ENCODE data around the gene RPS21.

Gene RPS21

GRCh38 chr20:62410746-62411478, 24.0 kb downstream of the RPS21 start:
- H4K91ac ChIP-seq (ENCODE audit: low read length): no peak overlapping the region
- H3K23ac ChIP-seq (ENCODE audit: low read length in 2 of 2): peak overlapping the region in 1 of 2 experiments; percentile 46
- peaks cover 6% of the 10 kb centered on the region for H3K79me1 ChIP-seq (replicated peaks; ENCODE audit: low read length, poor library complexity, severe bottlenecking)
- no peak overlapping the region for H2AFZ ChIP-seq (ENCODE audit: low read depth, low read length)
- no peak overlapping the region for H3K9ac ChIP-seq (ENCODE audit: low read length)
- no peak overlapping the region for H2BK120ac ChIP-seq (ENCODE audit: low read depth, low read length)
- no peak overlapping the region for H3K4me3 ChIP-seq (ENCODE audit: insufficient read depth in 1 of 2, low read depth in 1 of 2, low read length in 2 of 2)
- peaks cover 10 to 54% of the 10 kb centered on the region in 2 experiments for H3K27me3 ChIP-seq (ENCODE audit: control insufficient read depth in 1 of 2, insufficient read depth in 1 of 2, low read length in 2 of 2)
- no peaks in the 10 kb centered on the region for H3K9me3 ChIP-seq (ENCODE audit: control insufficient read depth, low read length)
- H3K36me3 ChIP-seq (ENCODE audit: control insufficient read depth in 1 of 2, insufficient read depth in 2 of 2, low read depth in 1 of 2, low read length in 2 of 2): no peaks in the 10 kb centered on the region
- H2BK15ac ChIP-seq (ENCODE audit: low read depth, poor library complexity, severe bottlenecking): no peak overlapping the region
- H3K18ac ChIP-seq (ENCODE audit: low read depth in 1 of 2, low read length in 2 of 2): no peak overlapping the region
- H4K8ac ChIP-seq (ENCODE audit: low read length): no peak overlapping the region
- no peak overlapping the region for H2BK12ac ChIP-seq (ENCODE audit: low read length in 2 of 2)
- H3K4me1 ChIP-seq (ENCODE audit: control insufficient read depth, insufficient read depth, low read depth, low read length): peaks cover 30% of the 10 kb centered on the region
- 81% methylated on average over 19 of the region's 19 CpGs for WGBS
- no peak overlapping the region for H3K14ac ChIP-seq (ENCODE audit: low read length in 2 of 2)
- H3K4me2 ChIP-seq (ENCODE audit: low read length, poor library complexity, severe bottlenecking): no peak overlapping the region
- no peak overlapping the region for H3K27ac ChIP-seq (ENCODE audit: low read length, poor library complexity, severe bottlenecking)
- H2BK5ac ChIP-seq (ENCODE audit: low read depth, low read length, poor library complexity, severe bottlenecking): no peak overlapping the region
- DNase-seq: no peak
- no peak overlapping the region for H2AK5ac ChIP-seq (ENCODE audit: low read length, severe bottlenecking)
- no peak overlapping the region for H3K4ac ChIP-seq (ENCODE audit: low read depth in 1 of 2, low read length in 2 of 2)

DNA sequence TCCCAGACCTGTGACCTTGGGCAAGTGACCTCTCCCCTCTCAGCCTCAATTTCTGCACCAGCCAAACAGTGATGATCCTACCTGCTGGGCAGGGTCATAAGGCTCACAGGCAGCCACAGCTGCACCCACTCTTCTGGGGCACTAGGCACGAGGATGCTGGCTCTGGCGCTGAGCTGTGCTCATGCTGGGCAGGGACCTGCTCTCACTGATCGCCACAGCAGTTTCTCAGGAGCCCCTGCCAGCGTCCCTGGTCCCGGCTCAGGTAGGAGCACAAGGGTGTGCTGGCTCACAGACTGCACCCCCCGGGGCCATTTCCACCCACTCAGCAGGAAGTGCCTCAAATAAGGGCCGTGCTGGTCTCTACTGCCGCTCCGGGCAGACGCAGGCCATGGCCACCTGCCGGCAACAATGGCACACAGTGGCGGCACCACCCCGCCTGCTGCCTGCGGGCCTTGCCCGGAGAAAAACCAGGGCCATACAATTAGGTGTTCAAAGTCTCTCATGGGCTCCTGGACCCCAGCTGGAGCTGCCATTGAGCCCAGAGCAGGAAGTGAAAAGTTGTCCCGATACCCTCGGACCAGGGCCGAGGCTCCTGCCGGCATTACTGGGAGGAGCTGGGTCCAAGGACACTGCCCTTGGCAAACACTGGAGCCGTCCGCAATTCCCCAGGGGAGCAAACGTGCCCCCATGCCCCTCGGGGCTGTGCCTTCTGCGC, 24.7 kb downstream of the RPS21 start:
- Histone ChIP-seq H3K4ac (ENCODE audit: low read depth in 1 of 2, low read length in 2 of 2) (no peak overlapping the region), H2BK15ac (ENCODE audit: low read depth, poor library complexity, severe bottlenecking) (no peak overlapping the region), H3K27ac (ENCODE audit: low read length, poor library complexity, severe bottlenecking) (no peak overlapping the region), H4K8ac (ENCODE audit: low read length) (no peak overlapping the region), H3K23ac (ENCODE audit: low read length in 2 of 2) (no peak overlapping the region), H4K91ac (ENCODE audit: low read length) (no peak overlapping the region), H3K4me2 (ENCODE audit: low read length, poor library complexity, severe bottlenecking) (no peak overlapping the region), H2AFZ (ENCODE audit: low read depth, low read length) (no peak overlapping the region), H3K4me1 (ENCODE audit: control insufficient read depth, insufficient read depth, low read depth, low read length) (peaks cover 22% of the 10 kb centered on the region), H2AK5ac (ENCODE audit: low read length, severe bottlenecking) (no peak overlapping the region), H3K36me3 (ENCODE audit: control insufficient read depth in 1 of 2, insufficient read depth in 2 of 2, low read depth in 1 of 2, low read length in 2 of 2) (no peaks in the 10 kb centered on the region), H3K14ac (ENCODE audit: low read length in 2 of 2) (no peak overlapping the region), H3K18ac (ENCODE audit: low read depth in 1 of 2, low read length in 2 of 2) (no peak overlapping the region), H3K9me3 (ENCODE audit: control insufficient read depth, low read length) (no peaks in the 10 kb centered on the region), H3K4me3 (ENCODE audit: insufficient read depth in 1 of 2, low read depth in 1 of 2, low read length in 2 of 2) (no peak overlapping the region), H2BK120ac (ENCODE audit: low read depth, low read length) (no peak overlapping the region), H3K27me3 (ENCODE audit: control insufficient read depth in 1 of 2, insufficient read depth in 1 of 2, low read length in 2 of 2) (peaks cover 10 to 55% of the 10 kb centered on the region in 2 experiments), H2BK5ac (ENCODE audit: low read depth, low read length, poor library complexity, severe bottlenecking) (no peak overlapping the region), H2BK12ac (ENCODE audit: low read length in 2 of 2) (no peak overlapping the region), H3K9ac (ENCODE audit: low read length) (no peak overlapping the region), H3K79me1 (replicated peaks; ENCODE audit: low read length, poor library complexity, severe bottlenecking) (no peaks in the 10 kb centered on the region)
- DNase-seq: no peak
- 71% methylated on average over 24 of the region's 24 CpGs for WGBS

DNA sequence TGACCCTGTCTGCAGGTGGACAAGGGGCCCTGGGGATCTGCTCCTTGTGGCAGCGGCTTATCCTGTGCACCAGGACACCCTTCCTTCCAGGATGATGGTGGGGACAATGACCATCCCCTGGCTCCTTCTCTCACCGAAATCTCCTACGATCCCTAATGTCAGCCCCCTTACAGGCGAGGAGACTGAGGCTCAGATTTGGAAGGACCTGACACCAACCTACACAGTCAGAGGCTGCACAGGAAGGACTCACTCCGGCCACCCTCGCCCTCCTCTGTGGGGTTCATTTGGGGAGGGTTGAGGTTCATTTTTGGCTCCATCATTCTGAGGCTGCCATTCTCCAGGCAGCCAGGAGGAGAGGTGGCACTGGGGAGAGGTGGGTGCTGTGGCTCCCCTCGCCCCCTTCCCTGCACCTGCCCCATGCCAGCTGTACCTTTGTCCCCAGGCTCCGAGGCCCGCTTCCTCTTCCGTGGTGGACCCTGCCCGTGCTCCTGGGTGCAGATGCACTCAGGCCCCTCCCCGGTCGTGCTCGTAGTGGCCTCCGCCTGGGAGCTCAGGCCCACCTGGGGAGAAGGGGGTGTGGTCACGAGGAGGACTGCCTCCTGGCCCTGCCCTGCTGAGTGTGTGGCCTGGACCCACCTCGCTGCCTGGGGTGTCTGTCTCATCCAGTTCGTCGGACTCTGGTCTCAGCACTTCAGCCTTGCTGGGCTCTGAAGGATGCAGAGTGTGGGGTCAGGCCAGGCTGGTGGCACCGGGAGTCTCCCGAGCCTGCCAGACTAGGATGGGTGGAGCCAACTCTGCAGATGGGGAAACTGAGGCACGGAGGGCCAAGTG, 25.5 kb downstream of the RPS21 start:
- 79% methylated on average over 18 of the region's 22 CpGs for WGBS
- Histone ChIP-seq H3K4me2 (ENCODE audit: low read length, poor library complexity, severe bottlenecking) (no peak overlapping the region), H2BK5ac (ENCODE audit: low read depth, low read length, poor library complexity, severe bottlenecking) (no peak overlapping the region), H3K18ac (ENCODE audit: low read depth in 1 of 2, low read length in 2 of 2) (no peak overlapping the region), H3K4me3 (ENCODE audit: insufficient read depth in 1 of 2, low read depth in 1 of 2, low read length in 2 of 2) (no peak overlapping the region), H3K23ac (ENCODE audit: low read length in 2 of 2) (no peak overlapping the region), H3K9ac (ENCODE audit: low read length) (no peak overlapping the region), H3K4me1 (ENCODE audit: control insufficient read depth, insufficient read depth, low read depth, low read length) (peaks cover 20% of the 10 kb centered on the region), H4K8ac (ENCODE audit: low read length) (no peak overlapping the region), H2BK120ac (ENCODE audit: low read depth, low read length) (no peak overlapping the region), H3K4ac (ENCODE audit: low read depth in 1 of 2, low read length in 2 of 2) (no peak overlapping the region), H4K91ac (ENCODE audit: low read length) (no peak overlapping the region), H2AFZ (ENCODE audit: low read depth, low read length) (no peak overlapping the region), H3K14ac (ENCODE audit: low read length in 2 of 2) (no peak overlapping the region), H3K27ac (ENCODE audit: low read length, poor library complexity, severe bottlenecking) (no peak overlapping the region), H3K36me3 (ENCODE audit: control insufficient read depth in 1 of 2, insufficient read depth in 2 of 2, low read depth in 1 of 2, low read length in 2 of 2) (no peaks in the 10 kb centered on the region), H2AK5ac (ENCODE audit: low read length, severe bottlenecking) (no peak overlapping the region), H3K79me1 (replicated peaks; ENCODE audit: low read length, poor library complexity, severe bottlenecking) (no peaks in the 10 kb centered on the region), H2BK12ac (ENCODE audit: low read length in 2 of 2) (no peak overlapping the region), H3K27me3 (ENCODE audit: control insufficient read depth in 1 of 2, insufficient read depth in 1 of 2, low read length in 2 of 2) (peaks cover 14 to 63% of the 10 kb centered on the region in 2 experiments), H3K9me3 (ENCODE audit: control insufficient read depth, low read length) (no peaks in the 10 kb centered on the region), H2BK15ac (ENCODE audit: low read depth, poor library complexity, severe bottlenecking) (no peak overlapping the region)
- no peak for DNase-seq

Data from mesenchymal stem cell (in vitro differentiated cells and primary cell).